ENCODE data around the gene KLF12.

DNA sequence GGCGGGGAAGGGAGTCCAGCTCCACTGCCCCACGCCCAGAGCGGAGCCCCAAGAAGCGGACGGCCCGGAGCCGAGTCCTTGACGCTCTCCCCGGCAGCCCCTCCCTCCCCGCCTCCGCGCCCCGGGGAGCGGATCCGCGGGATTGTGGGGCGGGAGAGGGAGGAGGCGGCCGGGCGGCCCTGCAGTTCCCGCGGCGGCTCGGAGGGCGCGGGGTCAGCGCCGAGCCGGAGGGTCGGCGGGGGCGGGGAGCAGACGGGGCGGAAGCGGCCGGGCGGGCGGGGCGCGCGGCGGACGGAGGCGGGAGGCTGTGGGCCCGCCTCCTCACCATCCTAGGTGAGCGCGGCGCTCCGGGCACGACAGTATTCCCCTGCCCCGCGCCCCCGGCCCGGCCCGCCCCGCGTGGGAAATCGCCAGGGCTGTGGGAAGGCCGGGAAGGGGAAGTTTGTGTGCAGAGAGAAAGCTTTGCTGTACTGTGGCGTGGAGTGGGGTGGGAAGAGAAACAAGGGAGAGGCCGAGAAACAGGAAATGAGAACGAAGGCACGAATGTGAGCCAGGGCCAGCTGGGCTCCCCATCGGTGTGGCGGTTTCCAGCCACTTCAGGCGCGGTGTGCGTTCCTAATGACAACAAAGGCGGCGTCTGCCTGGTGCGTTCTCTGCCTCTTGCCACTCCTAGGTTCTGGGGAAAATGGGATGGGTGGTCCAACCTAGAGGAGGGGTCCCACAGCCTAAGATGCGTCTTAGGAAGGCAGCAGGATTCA, 1.3 kb upstream of the KLF12 start:
- TF ChIP-seq POLR2A (IDR thresholded peaks at IDR 0.05; ENCODE audit: low read depth, low read length) (peak; percentile 68), POLR2AphosphoS5 (IDR thresholded peaks at IDR 0.05; ENCODE audit: low read depth, low read length) (peak; percentile 50), TAF1 (IDR thresholded peaks at IDR 0.05; ENCODE audit: borderline replicate concordance, low read depth, low read length) (no peak)
